GM12864 (cell line): ENCODE measurements around the gene ZNF827.

Experiments used
- DNase-seq: peaks from one replicate; pipeline ENCODE4 v3.0.0-alpha.2; 2011; ENCODE audit warnings: low read depth
- H3K4me3 ChIP-seq: 2 replicates; pipeline ENCODE4 v1.5.1; 2011; ENCODE audit warnings: mild to moderate bottlenecking, low read depth, low read length, control low read depth
- CTCF ChIP-seq: IDR thresholded peaks from 2 replicates; pipeline ENCODE4 v1.5.1; 2011; ENCODE audit warnings: low read depth, mild to moderate bottlenecking, moderate library complexity, low read length, control low read depth, inconsistent platforms; ENCODE audit errors: missing control alignments

The ZNF827 gene

GRCh38 chr4:145937971-145938611 is 532 bp downstream of the ZNF827 start:
- H3K4me3 ChIP-seq: peak overlapping the region; percentile 78
- DNase-seq: no peak
- TF ChIP-seq CTCF: no peak

GRCh38 chr4:145936997-145937901 is 1.4 kb downstream of the ZNF827 start:
- DNase-seq: no peak
- peak overlapping the region; percentile 78 for H3K4me3 ChIP-seq
- no peak for TF ChIP-seq CTCF

GRCh38 chr4:145936142-145936996 is 2.3 kb downstream of the ZNF827 start:
- DNase-seq: peak; percentile 72
- TF ChIP-seq CTCF: peak; percentile 12
- peak overlapping the region; percentile 78 for H3K4me3 ChIP-seq

- TF ChIP-seq CTCF: no peak
- peak overlapping the region; percentile 78 for H3K4me3 ChIP-seq
- no peak for DNase-seq
Measured at GRCh38 chr4:145935253-145936141, 3.1 kb downstream of the ZNF827 start.

- DNase-seq: no peak
- no peak for TF ChIP-seq CTCF
- peak overlapping the region; percentile 78; the same call in 1 of the 2 replicates for H3K4me3 ChIP-seq
Measured at GRCh38 chr4:145934434-145935047, 4.1 kb downstream of the ZNF827 start.

GRCh38 chr4:145933134-145933533 is 5.5 kb downstream of the ZNF827 start:
- TF ChIP-seq CTCF: no peak
- H3K4me3 ChIP-seq: no peak overlapping the region
- DNase-seq: no peak
